ENCODE measurements around the gene GLIS1. TPM values are rescaled to one million over a fixed set of nuclear protein-coding genes. Genes with fewer than 3 reads are reported as not detected.

The GLIS1 gene
- total and polyA plus RNA-seq, 2 of the 8 experiments (the other 6 are each of a cell fraction or from before 2014, with no cell fraction given), result 0.15 to 0.22 TPM

- TF ChIP-seq, protein P1, sequence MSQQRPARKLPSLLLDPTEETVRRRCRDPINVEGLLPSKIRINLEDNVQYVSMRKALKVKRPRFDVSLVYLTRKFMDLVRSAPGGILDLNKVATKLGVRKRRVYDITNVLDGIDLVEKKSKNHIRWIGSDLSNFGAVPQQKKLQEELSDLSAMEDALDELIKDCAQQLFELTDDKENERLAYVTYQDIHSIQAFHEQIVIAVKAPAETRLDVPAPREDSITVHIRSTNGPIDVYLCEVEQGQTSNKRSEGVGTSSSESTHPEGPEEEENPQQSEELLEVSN (IDR thresholded peaks at IDR 0.05), result no peak
- TF ChIP-seq, protein P2, sequence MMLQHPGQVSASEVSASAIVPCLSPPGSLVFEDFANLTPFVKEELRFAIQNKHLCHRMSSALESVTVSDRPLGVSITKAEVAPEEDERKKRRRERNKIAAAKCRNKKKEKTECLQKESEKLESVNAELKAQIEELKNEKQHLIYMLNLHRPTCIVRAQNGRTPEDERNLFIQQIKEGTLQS (IDR thresholded peaks at IDR 0.05; ENCODE audit: insufficient read depth, low read depth, low read length), result no peak
- TF ChIP-seq TAF7 (optimal IDR thresholded peaks at IDR 0.05; ENCODE audit: borderline replicate concordance, low read depth, low read length) (no peak), MAX (IDR thresholded peaks at IDR 0.05) (no peak), CHD1 (IDR thresholded peaks at IDR 0.05; ENCODE audit: low read depth, low read length) (no peak), EZH2 (IDR thresholded peaks at IDR 0.05; ENCODE audit: low read depth, low read length, severe bottlenecking) (no peak)
These were observed 53.5 kb downstream of the GLIS1 start (continued) for GRCh38 chr1:53685272-53686051.

All from H1 (cell line).